H1 (cell line): Measurements from ENCODE around the gene PTPRD. TPM values are rescaled to one million over a fixed set of nuclear protein-coding genes. Genes with fewer than 3 reads are reported as not detected.

Source experiments
- CTCF ChIA-PET: fragments of 300-600 bp; sonication (Branson Sonifier 250); formaldehyde crosslinking; loops from one replicate; lab custom pipeline; 2021; ENCODE audit not compliant: partially characterized antibody; lab: Charles Lee
- POLR2A ChIA-PET: fragments of 300-600 bp; sonication (Branson Sonifier 250); formaldehyde crosslinking; loops from one replicate; lab custom pipeline; 2021; ENCODE audit warnings: inconsistent platforms; ENCODE audit not compliant: partially characterized antibody; lab: Charles Lee
- DNase-seq, 2 experiments: peaks; one replicate each; pipeline versions ENCODE4 v3.0.0 to v3.0.0-alpha.2; 2010 to 2022; ENCODE audit warnings: low spot score in 2 of 2, low read depth in 1 of 2, mixed read lengths in 1 of 2
- FAIRE-seq: peaks from 2 replicates; lab custom pipeline; 2011; peaks lifted over from hg19 to GRCh38; lab: Jason Lieb, UNC
- H2AFZ ChIP-seq: 2 replicates; pipeline ENCODE4 v1.8.1; 2012; ENCODE audit warnings: low read length, inconsistent platforms
- H2AK5ac ChIP-seq: 2 replicates; pipeline ENCODE4 v1.6.1; 2013; ENCODE audit warnings: low read depth, low read length
- H2BK120ac ChIP-seq: replicated peaks from 2 replicates; pipeline ENCODE3; 2013; ENCODE audit warnings: low read depth, low read length, inconsistent platforms
- H2BK12ac ChIP-seq: 2 replicates; pipeline ENCODE4 v1.6.1; 2013; ENCODE audit warnings: low read depth, low read length
- H2BK15ac ChIP-seq: 2 replicates; pipeline ENCODE4 v1.6.1; 2013; ENCODE audit warnings: low read length
- H2BK20ac ChIP-seq: 2 replicates; pipeline ENCODE4 v1.6.1; 2013; ENCODE audit warnings: low read length
- H2BK5ac ChIP-seq: 2 replicates; pipeline ENCODE4 v1.6.1; 2013; ENCODE audit warnings: low read depth, low read length
- H3K14ac ChIP-seq: 2 replicates; pipeline ENCODE4 v1.6.1; 2013; ENCODE audit warnings: inconsistent platforms; ENCODE audit not compliant: insufficient read length
- H3K18ac ChIP-seq: 2 replicates; pipeline ENCODE4 v1.6.1; 2013; ENCODE audit warnings: low read length; ENCODE audit errors: extremely low read depth
- H3K23ac ChIP-seq: 2 replicates; pipeline ENCODE4 v1.6.1; 2013; ENCODE audit warnings: inconsistent platforms; ENCODE audit not compliant: insufficient read length
- H3K23me2 ChIP-seq: 2 replicates; pipeline ENCODE4 v1.6.1; 2013; ENCODE audit warnings: low read depth, low read length
- H3K27ac ChIP-seq: 2 replicates; pipeline ENCODE4 v1.6.1; 2011; ENCODE audit warnings: low read depth, low read length, inconsistent platforms
- H3K27me3 ChIP-seq, 4 experiments: replicated peaks in 1 of 4; 1 replicate in 1 of 4; 2 replicates in 3 of 4; pipeline versions ENCODE4 v1.6.1 to v1.8.1; 2011 to 2013; ENCODE audit warnings: low read length in 3 of 4, mild to moderate bottlenecking in 3 of 4, inconsistent platforms in 2 of 4, mixed read lengths in 2 of 4, moderate library complexity in 1 of 4; ENCODE audit not compliant: control insufficient read depth in 3 of 4, insufficient read depth in 3 of 4; ENCODE audit errors: extremely low read depth in 1 of 4
- H3K36me3 ChIP-seq, 4 experiments: 2 replicates each; pipeline versions ENCODE4 v1.6.1 to v1.8.1; 2011 to 2013; ENCODE audit warnings: mild to moderate bottlenecking in 4 of 4, low read length in 3 of 4, moderate library complexity in 2 of 4, control low read depth in 1 of 4, inconsistent platforms in 1 of 4; ENCODE audit not compliant: insufficient read depth in 4 of 4, control insufficient read depth in 2 of 4
- H3K4ac ChIP-seq: replicated peaks from 2 replicates; pipeline ENCODE3; 2013; ENCODE audit warnings: low read length, low read depth, mixed read lengths, inconsistent platforms; ENCODE audit not compliant: insufficient read length
- H3K4me1 ChIP-seq, 4 experiments: replicated peaks in 1 of 4; 1 replicate in 1 of 4; 2 replicates in 3 of 4; pipeline versions ENCODE4 v1.6.1 to v1.8.1; 2011 to 2013; ENCODE audit warnings: low read length in 3 of 4, inconsistent platforms in 2 of 4, mixed read lengths in 1 of 4; ENCODE audit not compliant: insufficient read depth in 4 of 4, control insufficient read depth in 3 of 4
- H3K4me2 ChIP-seq, 2 experiments: 2 replicates each; pipeline versions ENCODE4 v1.6.1 to v1.8.1; 2011 to 2013; ENCODE audit warnings: low read depth in 2 of 2, low read length in 2 of 2, control low read depth in 1 of 2, inconsistent platforms in 1 of 2, mild to moderate bottlenecking in 1 of 2; ENCODE audit not compliant: insufficient read depth in 1 of 2
- H3K4me3 ChIP-seq, 4 experiments: fragments of 200-600, 300-600 bp in 1 of 4; sonication (generic), shearing (Covaris generic), sonication (Bioruptor Twin) in 1 of 4; 2 replicates each; pipeline versions ENCODE4 v1.5.1 to v1.8.1; 2011 to 2016; ENCODE audit warnings: low read length in 4 of 4, low read depth in 3 of 4, control low read depth in 2 of 4, inconsistent platforms in 2 of 4, mild to moderate bottlenecking in 2 of 4, mixed read lengths in 1 of 4, moderate library complexity in 1 of 4; ENCODE audit not compliant: insufficient read depth in 2 of 4; ENCODE audit errors: extremely low read depth in 1 of 4
- H3K56ac ChIP-seq: replicated peaks from 2 replicates; pipeline ENCODE3; 2013; ENCODE audit warnings: low read depth, mild to moderate bottlenecking, mixed read lengths, low read length, inconsistent platforms; ENCODE audit not compliant: insufficient read length
- H3K79me1 ChIP-seq: 2 replicates; pipeline ENCODE4 v1.6.1; 2013; ENCODE audit warnings: low read depth, low read length, control low read depth
- H3K79me2 ChIP-seq, 2 experiments: 2 replicates each; pipeline versions ENCODE4 v1.6.1 to v1.8.1; 2012 to 2013; ENCODE audit warnings: low read length in 2 of 2, mild to moderate bottlenecking in 2 of 2, inconsistent platforms in 1 of 2; ENCODE audit not compliant: insufficient read depth in 2 of 2, control insufficient read depth in 1 of 2
- H3K9ac ChIP-seq, 4 experiments: replicated peaks in 1 of 4; 1 replicate in 1 of 4; 2 replicates in 3 of 4; pipeline versions ENCODE4 v1.6.1 to v1.8.1; 2011 to 2013; ENCODE audit warnings: low read depth in 3 of 4, low read length in 3 of 4, control low read depth in 2 of 4, mild to moderate bottlenecking in 2 of 4, moderate library complexity in 2 of 4, inconsistent platforms in 1 of 4; ENCODE audit errors: extremely low read depth in 1 of 4
- H3K9me3 ChIP-seq, 2 experiments: 2 replicates each; pipeline versions ENCODE4 v1.6.1 to v1.8.1; 2012 to 2013; ENCODE audit warnings: mild to moderate bottlenecking in 2 of 2, moderate library complexity in 2 of 2, control low read depth in 1 of 2, inconsistent platforms in 1 of 2, low read depth in 1 of 2, low read length in 1 of 2, mixed read lengths in 1 of 2; ENCODE audit not compliant: insufficient read depth in 2 of 2
- H4K20me1 ChIP-seq, 2 experiments: replicated peaks in 1 of 2; 2 replicates each; pipeline versions ENCODE3 to v1.8.1; 2011 to 2013; ENCODE audit warnings: inconsistent platforms in 2 of 2, low read length in 2 of 2, mild to moderate bottlenecking in 1 of 2; ENCODE audit not compliant: insufficient read depth in 2 of 2, control insufficient read depth in 1 of 2
- H4K5ac ChIP-seq: 2 replicates; pipeline ENCODE4 v1.6.1; 2013; ENCODE audit warnings: low read length, low read depth, mixed read lengths, inconsistent platforms; ENCODE audit not compliant: insufficient read length
- H4K8ac ChIP-seq: 2 replicates; pipeline ENCODE4 v1.8.0; 2013; ENCODE audit warnings: mild to moderate bottlenecking, moderate library complexity, low read length, inconsistent platforms; ENCODE audit not compliant: insufficient read depth; ENCODE audit errors: extremely low read depth
- H4K91ac ChIP-seq: replicated peaks from 2 replicates; pipeline ENCODE3; 2013; ENCODE audit warnings: low read length, mixed read lengths, inconsistent platforms; ENCODE audit not compliant: insufficient read length
- CEBPB ChIP-seq: IDR thresholded peaks from 2 replicates; pipeline ENCODE4 v1.6.1; 2012; ENCODE audit warnings: low read depth, low read length
- CTBP2 ChIP-seq: IDR thresholded peaks from 2 replicates; pipeline ENCODE4 v1.7.0; 2011; ENCODE audit warnings: borderline replicate concordance, mild to moderate bottlenecking, moderate library complexity, mixed read lengths, low read length; ENCODE audit not compliant: insufficient read depth, insufficient read length
- RAD21 ChIP-seq, 2 experiments: IDR thresholded peaks in 1 of 2; conservative IDR thresholded peaks in 1 of 2; 2 replicates each; pipeline ENCODE4 v1.6.1; 2011; ENCODE audit warnings: low read depth in 2 of 2, low read length in 2 of 2, improper control_type of control experiment in 1 of 2, inconsistent platforms in 1 of 2, mild to moderate bottlenecking in 1 of 2, moderate library complexity in 1 of 2
- WGBS, 2 experiments: shearing (Covaris generic) in 1 of 2; methylation state at CpG; one replicate each; pipeline versions ENCODE4 v1.1.6 to v1.1.7; 2013 to 2015; ENCODE audit warnings: low lambda C conversion rate in 2 of 2, mixed read lengths in 2 of 2, inconsistent platforms in 1 of 2, low coverage in 1 of 2, missing lambda C conversion rate in 1 of 2; ENCODE audit not compliant: insufficient replicate concordance in 2 of 2, insufficient coverage in 1 of 2, insufficient read length in 1 of 2; ENCODE audit errors: extremely low coverage in 1 of 2, missing lambda C conversion rate in 1 of 2; 5-methylcytosine and 5-hydroxymethylcytosine counted together
- polyA plus RNA-seq, 7 experiments: library from polyadenylated mRNA; depleted of rRNA in 3 of 7; stranded (reverse) in 5 of 7; unstranded in 2 of 7; fragments of >200 nt in 5 of 7; fragments of 200-250 nt in 2 of 7; gene quantifications; 1 replicate in 5 of 7; 2 replicates in 1 of 7; 4 replicates in 1 of 7; pipeline versions ENCODE4 v1.2.1 to v1.2.3, GENCODE V29; 2011 to 2013; ENCODE audit warnings: missing spikeins in 2 of 7, mixed read lengths in 2 of 7
- total RNA-seq: library from RNA; stranded (reverse); fragmentation: NEBNext Ultra II Directional; extraction: Animal tissue kit (Norgen Biotek cat#: 25700); gene quantifications from 2 replicates; pipeline ENCODE4 v1.2.1, GENCODE V29; 2021
- TF ChIP-seq, protein P1 (sequence below), 3 experiments: IDR thresholded peaks; 1 replicate in 2 of 3; 2 replicates in 1 of 3; pipeline versions ENCODE4 v1.5.1 to v1.6.1; 2011; ENCODE audit warnings: low read length in 3 of 3, mild to moderate bottlenecking in 3 of 3, inconsistent platforms in 2 of 3, low read depth in 1 of 3, moderate library complexity in 1 of 3; ENCODE audit not compliant: insufficient read depth in 1 of 3; ENCODE audit errors: control extremely low read depth in 1 of 3

The PTPRD gene
- total and polyA plus RNA-seq, 2 of the 8 experiments (the other 6 are each of a cell fraction or from before 2014, with no cell fraction given): 17.2 to 77.0 TPM

DNA sequence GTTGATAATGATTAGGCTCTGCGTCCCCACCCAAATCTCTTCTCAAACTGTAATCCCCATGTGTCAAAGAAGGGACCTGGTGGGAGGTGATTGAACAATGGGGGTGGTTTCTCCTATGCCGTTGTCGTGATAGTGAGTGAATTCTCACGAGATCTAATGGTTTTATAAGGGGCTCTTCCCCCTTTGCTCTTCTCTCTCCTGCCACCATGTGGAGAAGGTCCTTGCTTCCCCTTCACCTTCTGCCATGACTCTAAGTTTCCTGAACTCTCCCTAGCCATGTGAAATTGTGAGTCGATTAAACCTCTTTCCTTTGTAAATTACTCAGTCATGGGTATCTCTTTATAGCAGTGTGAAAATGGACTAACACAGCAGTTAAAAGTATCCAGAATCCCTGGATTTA is 2098.0 kb downstream of the PTPRD start:
- H3K18ac ChIP-seq: no peak overlapping the region
- no peak overlapping the region for H3K9ac ChIP-seq
- no peaks in the 10 kb centered on the region for H3K36me3 ChIP-seq
- no peak overlapping the region for H2AK5ac ChIP-seq
- no peaks in the 10 kb centered on the region for H3K23me2 ChIP-seq
- DNase-seq (no peak), FAIRE-seq (peak; percentile 74)
- no peak overlapping the region for H3K56ac ChIP-seq
- ChIA-PET POLR2A (no interaction called here), CTCF (interaction anchor here (0.9 to 1.0 kb wide), 2 partner anchors 13 to 111 kb away, joined by 3 to 4 read pairs; no protein-coding TSS in a partner anchor)
- no peak overlapping the region for H3K14ac ChIP-seq
- no peak overlapping the region for H3K23ac ChIP-seq
- H3K4me2 ChIP-seq: no peak overlapping the region
- H3K4me1 ChIP-seq: no peaks in the 10 kb centered on the region; a peak in 1 of 7 replicates
- no peak overlapping the region for H3K4ac ChIP-seq
- TF ChIP-seq CEBPB: no peak
- TF ChIP-seq, protein P1, sequence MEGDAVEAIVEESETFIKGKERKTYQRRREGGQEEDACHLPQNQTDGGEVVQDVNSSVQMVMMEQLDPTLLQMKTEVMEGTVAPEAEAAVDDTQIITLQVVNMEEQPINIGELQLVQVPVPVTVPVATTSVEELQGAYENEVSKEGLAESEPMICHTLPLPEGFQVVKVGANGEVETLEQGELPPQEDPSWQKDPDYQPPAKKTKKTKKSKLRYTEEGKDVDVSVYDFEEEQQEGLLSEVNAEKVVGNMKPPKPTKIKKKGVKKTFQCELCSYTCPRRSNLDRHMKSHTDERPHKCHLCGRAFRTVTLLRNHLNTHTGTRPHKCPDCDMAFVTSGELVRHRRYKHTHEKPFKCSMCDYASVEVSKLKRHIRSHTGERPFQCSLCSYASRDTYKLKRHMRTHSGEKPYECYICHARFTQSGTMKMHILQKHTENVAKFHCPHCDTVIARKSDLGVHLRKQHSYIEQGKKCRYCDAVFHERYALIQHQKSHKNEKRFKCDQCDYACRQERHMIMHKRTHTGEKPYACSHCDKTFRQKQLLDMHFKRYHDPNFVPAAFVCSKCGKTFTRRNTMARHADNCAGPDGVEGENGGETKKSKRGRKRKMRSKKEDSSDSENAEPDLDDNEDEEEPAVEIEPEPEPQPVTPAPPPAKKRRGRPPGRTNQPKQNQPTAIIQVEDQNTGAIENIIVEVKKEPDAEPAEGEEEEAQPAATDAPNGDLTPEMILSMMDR (IDR thresholded peaks at IDR 0.05; ENCODE audit: control extremely low read depth in 1 of 3, insufficient read depth in 1 of 3, low read depth in 1 of 3, low read length in 3 of 3): peak in 2 of 3 experiments; percentile 16 to 42; a peak in 2 of 4 replicates
- no peak for TF ChIP-seq CTBP2
- TF ChIP-seq RAD21 (IDR thresholded peaks at IDR 0.05 in 1 of 2, conservative IDR thresholded peaks at IDR 0.05 in 1 of 2; ENCODE audit: low read depth in 2 of 2, low read length in 2 of 2): peak; percentile 53 to 55
- H4K91ac ChIP-seq: no peak overlapping the region
- no peak overlapping the region for H3K27ac ChIP-seq
- H2BK120ac ChIP-seq: no peak overlapping the region
- no peaks in the 10 kb centered on the region for H3K9me3 ChIP-seq
- H2BK15ac ChIP-seq: no peak overlapping the region
- H3K79me2 ChIP-seq: no peaks in the 10 kb centered on the region
- H2BK5ac ChIP-seq: no peak overlapping the region
- H3K27me3 ChIP-seq: no peaks in the 10 kb centered on the region
- no peak overlapping the region for H4K5ac ChIP-seq
- H3K4me3 ChIP-seq: no peak overlapping the region
- H2BK20ac ChIP-seq: no peak overlapping the region
- 79% methylated on average over 5 of the region's 5 CpGs; no CpG with 5 or more reads in 1 of the 2 experiments for WGBS, 2 experiments
- no peak overlapping the region for H4K8ac ChIP-seq
- no peak overlapping the region for H2BK12ac ChIP-seq
- no peak overlapping the region for H2AFZ ChIP-seq
- H3K79me1 ChIP-seq: no peaks in the 10 kb centered on the region
- H4K20me1 ChIP-seq: no peaks in the 10 kb centered on the region
